Adrenal gland (tissue), 5 donors: ENCODE data around the gene OGFOD1.

Experiments
- CTCF ChIP-seq, 6 experiments: fragments of 450-650 bp in 4 of 6; fragments of 200-600 bp in 2 of 6; sonication (generic) in 1 of 6; IDR thresholded peaks; 1 replicate in 5 of 6; 2 replicates in 1 of 6; pipeline versions ENCODE4 v1.5.1 to v1.8.0; 2016 to 2021; ENCODE audit warnings: antibody characterized with exemption in 6 of 6, mild to moderate bottlenecking in 2 of 6, moderate library complexity in 1 of 6
- POLR2A ChIP-seq, 2 donors: fragments of 450-650 bp; IDR thresholded peaks; one replicate each; pipeline ENCODE4 v1.6.1; 2017; ENCODE audit warnings: antibody characterized with exemption in 2 of 2, mild to moderate bottlenecking in 2 of 2, moderate library complexity in 1 of 2
- donor health status: DM: no; HTN: no; CAD: no.

- TF ChIP-seq CTCF (IDR thresholded peaks at IDR 0.05) (no peak), POLR2A (IDR thresholded peaks at IDR 0.05) (no peak)
These were observed 31.4 kb upstream of the OGFOD1 start for GRCh38 chr16:56419740-56420548.
